Astrocyte (in vitro differentiated cells and primary cell): Measurements from ENCODE around the gene CDKN1B.

ENCODE experiments used
- CTCF ChIP-seq: IDR thresholded peaks from 2 replicates; pipeline ENCODE4 v1.5.1; 2011; ENCODE audit warnings: low read depth, mild to moderate bottlenecking, inconsistent platforms, low read length, moderate library complexity; ENCODE audit not compliant: insufficient read depth
- EZH2 ChIP-seq: IDR thresholded peaks from 2 replicates; pipeline ENCODE4 v1.6.1; 2012; ENCODE audit warnings: mild to moderate bottlenecking, low read length, inconsistent platforms; ENCODE audit not compliant: insufficient read depth

GRCh38 chr12:12725956-12726554, 8.9 kb downstream of the CDKN1B start:
- TF ChIP-seq CTCF (no peak), EZH2 (no peak)
